HG02623 (cell line): ENCODE measurements around the gene FRMPD1.
"Not testable (repeated sequence)": the region's sequence is repeated elsewhere in the genome, so short reads cannot be mapped to it uniquely, and the experiment has no call there.

Experiments
- ATAC-seq: cut with Tn5 transposase; IDR thresholded peaks from one replicate; pipeline ENCODE4 v1.9.1; 2021; ENCODE audit warnings: moderate library complexity; ENCODE audit not compliant: unreplicated experiment

FRMPD1 gene, protein sequence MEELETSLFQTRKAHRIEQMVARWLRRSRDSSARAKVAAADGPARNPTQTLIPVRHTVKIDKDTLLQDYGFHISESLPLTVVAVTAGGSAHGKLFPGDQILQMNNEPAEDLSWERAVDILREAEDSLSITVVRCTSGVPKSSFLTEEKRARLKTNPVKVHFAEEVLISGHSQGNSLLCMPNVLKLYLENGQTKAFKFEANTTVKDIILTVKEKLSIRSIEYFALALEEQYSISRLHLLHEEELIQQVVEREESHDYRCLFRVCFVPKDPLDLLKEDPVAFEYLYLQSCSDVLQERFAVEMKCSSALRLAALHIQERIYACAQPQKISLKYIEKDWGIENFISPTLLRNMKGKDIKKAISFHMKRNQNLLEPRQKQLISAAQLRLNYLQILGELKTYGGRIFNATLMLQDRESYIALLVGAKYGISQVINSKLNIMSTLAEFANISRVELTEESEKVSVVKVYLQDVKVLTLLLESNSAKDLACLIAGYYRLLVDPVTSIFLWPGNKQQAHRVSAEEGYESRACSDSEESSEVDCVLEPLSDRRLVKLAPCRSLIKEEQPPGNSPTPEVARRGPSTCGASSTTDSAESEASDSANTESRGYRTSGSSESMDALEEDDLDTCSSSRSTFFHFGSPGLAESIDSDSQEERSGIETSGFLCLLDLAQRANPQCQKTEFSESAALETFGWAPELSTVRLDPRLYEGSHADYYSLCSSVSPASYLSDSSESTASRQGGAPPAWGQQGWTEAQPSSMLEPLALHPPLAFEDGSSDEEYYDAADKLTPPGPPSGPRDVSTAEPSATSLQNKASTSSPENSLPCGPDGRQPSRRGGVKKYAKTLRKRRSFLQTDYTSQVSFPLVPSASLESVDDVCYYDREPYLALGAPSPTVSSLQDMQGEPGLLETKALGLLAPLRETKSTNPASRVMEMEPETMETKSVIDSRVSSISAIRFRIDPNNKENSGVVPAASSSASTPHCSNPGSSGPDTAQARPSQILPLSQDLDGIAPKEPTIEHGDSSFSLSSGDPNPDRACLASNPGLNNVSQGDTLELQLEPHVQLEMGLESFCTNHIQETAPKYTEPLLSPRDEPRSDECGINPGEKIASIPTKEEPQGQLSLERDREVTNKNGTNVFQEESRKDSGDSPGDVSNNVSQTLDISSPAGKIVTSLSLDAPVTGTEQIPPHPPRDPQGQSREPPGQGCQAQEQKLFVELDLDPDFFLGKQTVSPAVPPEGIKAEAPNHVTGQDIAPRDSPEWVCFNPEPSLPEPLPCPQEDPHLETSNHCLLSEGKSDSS (N-terminal part only)

DNA sequence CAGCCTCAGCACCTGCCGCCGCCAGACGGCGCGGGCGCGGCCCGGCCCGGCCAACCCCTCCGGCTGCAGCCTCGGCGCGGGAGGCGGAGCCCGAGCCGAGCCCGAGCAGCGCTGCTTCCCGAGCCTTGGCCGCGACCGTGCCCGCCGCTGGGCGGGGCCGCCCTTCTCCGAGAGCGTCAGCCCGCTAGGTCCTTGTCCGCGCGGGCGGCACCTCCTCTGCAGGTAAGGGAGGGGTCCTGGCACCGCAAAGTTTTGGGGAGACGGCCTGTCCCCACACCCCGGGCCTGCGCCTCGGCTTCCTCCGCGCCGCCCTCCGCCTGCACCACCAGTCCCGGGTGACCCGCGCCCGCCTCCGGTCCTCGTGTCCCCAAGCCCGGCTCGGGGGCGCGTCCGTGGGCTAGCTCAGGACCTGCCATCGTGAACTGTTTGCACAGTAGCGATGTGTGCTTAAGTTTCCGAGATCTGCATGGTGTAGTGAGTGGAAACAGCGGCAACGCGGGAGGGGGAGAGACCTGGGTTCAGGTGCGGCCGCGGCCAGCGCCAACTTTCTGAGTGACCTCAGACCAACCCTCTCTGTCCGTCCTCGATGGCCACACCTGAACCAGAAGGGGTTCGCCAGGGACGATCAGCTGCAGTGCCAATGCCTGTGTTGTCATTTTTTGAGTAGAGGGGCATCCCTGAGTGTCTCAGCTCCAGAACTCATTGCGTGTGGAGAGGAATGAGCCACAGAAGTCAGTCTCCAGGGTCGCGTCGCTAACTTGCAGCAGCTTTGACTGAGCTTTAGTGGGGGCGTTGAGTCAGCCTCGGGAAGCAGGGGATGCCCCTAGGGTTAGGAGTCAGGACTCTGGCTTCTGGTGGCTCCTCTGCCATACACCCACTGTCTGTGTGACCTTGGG is at the start of gene FRMPD1:
FRMPD1 (plus strand) TSS at position 82 of the 896 bp plus-strand sequence. CDS start 41,688 bp downstream, outside the sequence.
- ATAC-seq: peak; percentile 75

DNA sequence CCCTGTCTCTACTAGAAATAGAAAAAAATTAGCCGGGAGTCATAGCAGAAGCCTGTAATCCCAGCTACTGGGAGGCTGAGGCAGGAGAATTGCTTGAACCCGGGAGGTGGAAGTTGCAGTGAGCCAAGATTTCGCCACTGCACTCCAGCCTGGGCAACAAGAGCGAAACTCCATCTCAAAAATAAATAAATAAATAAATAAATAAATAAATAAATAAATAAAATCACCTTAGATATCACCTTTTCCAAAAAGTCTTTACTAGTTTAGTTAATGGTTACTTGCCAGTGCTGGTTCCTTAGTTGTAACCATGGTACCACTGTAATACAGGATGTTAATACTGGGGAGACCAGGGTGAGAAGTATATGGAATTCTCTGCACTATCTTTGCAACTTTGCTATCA is 48.7 kb upstream of the FRMPD1 start:
- not testable (repeated sequence) for ATAC-seq

- ATAC-seq: no peak
Observed at GRCh38 chr9:37602817-37603216, 47.9 kb upstream of the FRMPD1 start.

DNA sequence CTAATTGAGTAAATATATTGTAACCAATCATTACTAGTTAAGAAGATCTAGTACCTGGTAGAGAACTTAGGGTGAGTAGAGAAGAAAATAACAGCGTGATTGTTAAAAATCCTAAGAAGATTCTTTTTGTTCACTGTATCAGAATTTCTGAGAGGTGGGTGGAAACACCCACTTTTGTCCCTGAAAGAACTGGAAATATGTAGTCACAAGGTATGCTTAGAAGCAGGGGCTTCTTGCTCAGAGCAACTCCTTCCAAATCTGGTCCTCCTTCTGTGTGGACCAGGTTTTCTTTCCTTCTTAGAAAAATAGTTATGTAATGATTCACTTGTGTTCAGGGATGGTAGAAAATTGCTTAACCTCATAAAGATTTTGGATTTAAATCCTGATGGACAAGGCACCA is 46.5 kb upstream of the FRMPD1 start:
- no peak for ATAC-seq

DNA sequence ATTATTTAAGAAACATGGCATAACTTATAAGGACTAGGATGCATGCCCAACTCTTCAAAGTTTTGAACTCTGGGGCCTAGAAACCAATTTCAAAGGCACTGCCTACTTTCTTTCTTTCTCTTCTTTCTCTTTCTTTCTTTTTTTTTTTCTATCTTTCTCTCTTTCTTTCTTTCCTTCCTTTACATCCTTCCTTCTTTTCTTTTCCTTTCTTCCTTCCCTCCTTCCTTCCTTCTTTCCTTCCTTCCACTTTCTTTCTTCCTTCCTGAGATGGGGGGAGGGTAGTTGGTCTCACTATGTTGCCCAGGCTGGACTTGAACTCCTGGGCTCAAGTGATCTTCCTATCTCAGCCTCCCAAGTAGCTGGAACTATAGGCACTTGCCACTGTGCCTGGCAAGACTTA is 42.5 kb upstream of the FRMPD1 start:
- no peak for ATAC-seq

GRCh38 chr9:37609735-37610397 is 40.9 kb upstream of the FRMPD1 start:
- ATAC-seq: no peak

GRCh38 chr9:37611014-37611413 is 39.7 kb upstream of the FRMPD1 start:
- ATAC-seq: no peak

DNA sequence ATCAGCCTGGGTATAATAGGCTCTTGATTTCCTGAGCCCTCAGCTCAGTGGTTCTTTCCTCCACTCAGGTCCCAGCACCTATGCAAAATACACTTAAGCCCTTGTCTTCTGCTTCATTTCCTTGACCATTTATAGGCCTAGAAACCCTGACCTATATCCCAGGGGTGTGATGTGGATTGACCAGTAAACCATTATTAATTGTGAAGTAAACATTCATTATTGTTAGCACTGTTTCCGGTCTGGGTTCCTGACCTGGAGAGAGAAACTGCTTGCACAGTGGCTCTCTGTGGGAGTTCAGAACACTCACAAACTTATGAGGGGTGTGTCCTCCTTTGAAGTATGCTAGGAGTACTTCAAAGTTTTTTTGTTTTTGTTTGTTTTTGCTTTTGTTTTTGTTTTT is 38.8 kb upstream of the FRMPD1 start:
- no peak for ATAC-seq

DNA sequence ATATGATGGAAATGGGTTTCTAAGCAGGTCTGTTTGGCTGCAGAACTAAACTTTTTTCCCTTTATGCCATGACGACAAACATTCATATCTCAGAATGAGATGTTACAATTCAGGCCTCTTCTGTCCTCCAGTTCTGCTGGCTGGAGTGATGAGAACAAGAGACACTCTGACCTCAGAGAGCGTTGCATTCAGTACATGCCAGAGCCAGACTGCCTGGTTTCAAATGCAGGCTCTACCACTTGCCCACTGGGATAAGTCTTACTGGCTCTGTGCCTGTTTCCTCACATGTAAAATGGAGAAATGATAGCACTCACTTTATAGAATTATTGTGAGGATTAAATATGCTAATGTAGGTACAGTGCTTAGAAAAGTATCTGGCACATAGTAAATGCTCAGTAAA is 33.6 kb upstream of the FRMPD1 start:
- ATAC-seq: no peak

GRCh38 chr9:37617832-37618231 is 32.9 kb upstream of the FRMPD1 start:
- no peak for ATAC-seq

- no peak for ATAC-seq
Observed at GRCh38 chr9:37618817-37619216, 31.9 kb upstream of the FRMPD1 start.

GRCh38 chr9:37619806-37620205 is 30.9 kb upstream of the FRMPD1 start:
- no peak for ATAC-seq

DNA sequence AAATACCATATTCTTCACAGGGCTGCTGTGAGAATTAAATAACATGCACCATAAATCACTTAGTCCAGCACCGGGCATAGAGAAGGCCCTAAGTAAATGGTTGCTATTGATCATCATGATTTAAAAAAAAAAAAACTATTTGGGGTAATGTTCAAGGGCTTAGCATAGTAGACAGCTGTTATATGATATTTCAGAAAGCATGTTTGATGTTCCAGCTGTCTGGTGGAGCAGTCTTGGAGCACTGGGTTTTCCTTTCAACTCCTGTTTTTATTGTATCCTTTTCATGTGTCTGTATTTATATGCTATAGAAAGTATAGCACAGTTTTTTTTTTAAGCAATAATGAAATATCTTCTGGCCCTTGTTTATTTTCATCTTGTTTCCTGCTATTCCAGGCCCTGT is 30.4 kb upstream of the FRMPD1 start:
- ATAC-seq: no peak

DNA sequence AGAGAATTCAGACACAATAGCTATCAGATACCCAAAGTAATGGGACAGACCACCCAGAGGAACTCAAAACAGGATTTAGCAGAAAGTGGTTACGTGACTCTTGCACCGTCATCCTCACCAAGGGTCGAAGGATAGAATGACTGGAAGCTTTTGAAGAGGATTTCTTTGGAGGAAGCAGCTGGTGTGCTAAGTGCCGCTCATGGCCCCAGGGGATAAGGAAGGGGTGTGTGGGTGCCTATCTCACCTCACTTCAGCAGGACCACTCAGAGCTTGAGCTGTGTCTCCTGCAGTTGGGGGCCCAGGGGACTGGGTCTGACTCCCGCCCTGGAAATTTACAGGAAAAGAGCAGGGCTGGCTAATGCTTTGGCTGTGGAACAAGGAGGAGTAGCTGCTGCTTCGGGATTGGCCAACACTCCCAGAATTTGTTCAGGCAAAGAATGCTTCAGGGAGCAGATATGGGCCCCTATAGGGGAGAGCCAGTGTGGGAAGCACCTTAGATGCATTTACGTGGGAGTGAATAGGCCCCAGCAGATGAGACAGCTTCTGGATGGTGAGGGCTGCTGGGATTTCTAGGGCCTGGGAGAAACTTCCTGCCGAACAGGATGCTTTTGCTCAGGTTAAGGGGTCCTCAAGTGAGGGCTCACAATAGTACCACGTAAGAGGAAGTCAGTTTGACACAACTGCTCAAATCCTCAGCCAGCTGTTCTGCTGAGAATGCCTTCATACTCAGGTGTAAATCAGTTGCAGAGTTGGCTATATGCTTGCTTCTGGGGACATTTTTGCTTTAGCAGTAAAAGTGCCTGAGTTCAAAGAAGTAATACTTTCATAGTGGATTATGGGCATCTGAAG is 29.3 kb upstream of the FRMPD1 start:
- ATAC-seq: no peak

DNA sequence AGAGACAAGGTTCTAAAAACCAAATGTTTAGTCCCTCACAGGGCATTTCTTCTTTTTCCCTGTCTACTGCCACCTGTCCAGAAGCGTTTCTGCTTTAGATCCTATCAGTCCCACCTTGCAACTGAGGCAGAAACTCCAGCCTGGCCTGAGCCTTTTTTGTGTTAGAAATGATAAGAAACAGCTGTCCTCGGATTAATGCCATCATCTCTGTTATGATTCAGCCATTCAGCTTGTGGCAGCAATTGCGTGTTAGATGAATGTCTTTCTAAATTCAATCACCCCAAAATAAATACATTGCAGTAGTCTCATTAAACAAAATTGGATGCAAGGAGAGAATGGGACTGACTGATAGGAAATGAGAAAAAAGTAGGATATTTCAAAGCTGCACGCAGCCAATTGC is 28.3 kb upstream of the FRMPD1 start:
- no peak for ATAC-seq

GRCh38 chr9:37623267-37623666 is 27.5 kb upstream of the FRMPD1 start:
- ATAC-seq: no peak

- ATAC-seq: no peak
Observed at GRCh38 chr9:37624073-37624472, 26.7 kb upstream of the FRMPD1 start.

GRCh38 chr9:37625036-37625757 is 25.6 kb upstream of the FRMPD1 start:
- no peak for ATAC-seq
